T-helper 2 cell treated with Interferon-gamma antibody and Interleukin-4, amounts not matched to agents 100 ng/mL and 5 ng/mL, for 36 hours (primary cell): ENCODE measurements around the gene HAUS5. TPM values are rescaled to one million over a fixed set of nuclear protein-coding genes. Genes with fewer than 3 reads are reported as not detected.
"Not testable (repeated sequence)": the region's sequence is repeated elsewhere in the genome, so short reads cannot be mapped to it uniquely, and the experiment has no call there.

Source experiments
- intact Hi-C: fragments of 100-400 bp; cut with micrococcal nuclease; formaldehyde crosslinking; loops from one replicate; pipeline ENCODE4 v1.15.1; 2023
- total RNA-seq: library from RNA; stranded (reverse); gene quantifications from 2 replicates; pipeline ENCODE4 v1.2.3, GENCODE V29; 2022

The HAUS5 gene, protein sequence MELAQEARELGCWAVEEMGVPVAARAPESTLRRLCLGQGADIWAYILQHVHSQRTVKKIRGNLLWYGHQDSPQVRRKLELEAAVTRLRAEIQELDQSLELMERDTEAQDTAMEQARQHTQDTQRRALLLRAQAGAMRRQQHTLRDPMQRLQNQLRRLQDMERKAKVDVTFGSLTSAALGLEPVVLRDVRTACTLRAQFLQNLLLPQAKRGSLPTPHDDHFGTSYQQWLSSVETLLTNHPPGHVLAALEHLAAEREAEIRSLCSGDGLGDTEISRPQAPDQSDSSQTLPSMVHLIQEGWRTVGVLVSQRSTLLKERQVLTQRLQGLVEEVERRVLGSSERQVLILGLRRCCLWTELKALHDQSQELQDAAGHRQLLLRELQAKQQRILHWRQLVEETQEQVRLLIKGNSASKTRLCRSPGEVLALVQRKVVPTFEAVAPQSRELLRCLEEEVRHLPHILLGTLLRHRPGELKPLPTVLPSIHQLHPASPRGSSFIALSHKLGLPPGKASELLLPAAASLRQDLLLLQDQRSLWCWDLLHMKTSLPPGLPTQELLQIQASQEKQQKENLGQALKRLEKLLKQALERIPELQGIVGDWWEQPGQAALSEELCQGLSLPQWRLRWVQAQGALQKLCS
- total RNA-seq = 41.6 and 47.4 TPM in 2 replicates

DNA sequence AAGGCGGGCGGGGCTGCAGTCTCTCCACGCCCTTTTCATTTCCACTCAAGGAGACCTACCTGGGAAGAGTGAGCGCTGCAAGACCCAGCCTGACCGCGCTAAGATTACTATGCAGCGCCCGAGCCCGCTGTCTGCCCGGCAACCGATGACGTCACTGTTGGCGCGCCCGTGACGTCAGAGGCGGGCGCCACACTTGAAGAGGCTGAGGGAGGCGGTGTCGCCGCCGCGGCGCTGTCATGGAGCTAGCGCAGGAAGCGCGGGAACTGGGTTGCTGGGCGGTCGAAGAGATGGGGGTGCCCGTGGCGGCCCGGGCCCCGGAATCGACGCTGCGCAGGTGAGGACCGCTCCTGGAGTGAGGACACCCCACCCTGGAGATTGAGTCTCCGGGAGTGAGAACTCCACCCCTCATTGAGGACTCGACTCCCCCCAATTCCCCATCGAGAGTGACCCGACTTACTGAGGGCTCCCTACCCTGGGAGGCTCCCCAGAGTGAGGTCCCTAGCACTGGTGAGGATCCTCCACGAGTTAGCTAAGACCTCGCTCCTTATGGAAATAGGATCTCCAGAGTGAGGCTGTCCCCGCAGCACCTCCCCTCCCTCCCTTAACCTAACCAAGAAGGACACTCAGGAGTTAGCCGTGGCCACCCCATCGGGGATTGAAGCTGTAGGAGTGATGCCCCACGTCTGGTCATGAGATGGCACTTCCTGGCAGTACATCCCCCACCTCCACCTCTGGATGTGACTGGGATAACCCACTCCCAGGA lies at the start of gene HAUS5:
Gene HAUS5 (plus strand): TSS at position 177 of the 763 bp plus-strand sequence. CDS start 60 bp downstream, at position 237.
- intact Hi-C loops = loop anchor here (1.0 kb wide), 4 partner anchors 16 to 66 kb away; partner anchors contain the start of gene COX6B1

DNA sequence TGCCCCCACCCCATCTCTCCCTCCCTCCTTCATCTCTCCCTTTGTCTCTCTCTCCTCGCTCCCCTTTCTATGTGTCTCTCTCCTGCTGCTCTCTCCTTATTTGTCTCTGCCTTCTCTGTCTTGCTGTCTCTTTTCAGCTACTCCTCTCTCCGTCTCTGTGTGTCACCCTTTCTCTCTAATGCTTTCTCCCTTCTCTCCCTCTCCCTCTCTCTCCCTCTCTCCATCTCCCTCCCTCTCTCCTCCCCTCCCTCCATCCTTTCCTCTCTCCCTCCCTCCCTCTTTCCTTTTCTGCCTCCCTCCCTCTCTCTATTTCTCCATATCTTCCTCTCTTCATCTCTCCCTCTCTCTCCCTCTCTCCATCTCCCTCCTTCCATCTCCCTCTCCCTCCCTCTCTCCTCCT lies 49.8 kb upstream of the HAUS5 start:
- intact Hi-C loops = no loop called here

DNA sequence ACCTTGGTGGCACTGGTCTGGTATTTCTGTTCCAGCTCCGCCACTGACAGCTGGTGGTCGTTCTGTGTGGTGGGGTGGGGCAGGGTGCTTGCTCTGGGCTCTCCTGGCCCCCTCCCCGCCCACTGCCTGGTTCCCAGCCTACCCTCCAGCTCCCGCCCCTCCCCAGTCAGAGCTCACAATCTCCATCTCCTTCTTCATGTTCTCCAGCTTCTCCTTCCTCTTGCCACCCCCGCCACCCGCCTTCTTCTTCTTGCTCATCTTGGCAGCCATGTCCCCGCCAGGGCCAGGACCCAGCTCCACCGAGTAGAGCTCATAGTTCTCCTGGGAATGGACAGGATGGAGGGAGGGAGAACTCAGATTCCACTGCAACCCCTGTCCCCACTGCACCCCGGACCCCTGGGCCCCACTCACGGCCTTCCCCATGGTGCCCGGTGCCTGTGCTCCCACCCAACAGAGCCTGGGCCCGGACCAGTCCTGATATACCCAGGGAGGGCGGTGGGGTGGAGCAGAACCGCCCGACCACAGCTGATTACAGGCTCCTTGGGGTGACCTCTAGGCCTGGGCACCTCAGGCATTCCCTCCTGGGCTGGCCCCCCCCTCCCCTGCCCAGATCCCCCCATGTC lies 49.2 kb upstream of the HAUS5 start, which contains the start of gene ATP4A:
Gene ATP4A (minus strand): TSS at position 452 of the 623 bp plus-strand sequence. CDS start 29 bp downstream, at position 423.
- intact Hi-C loops = no loop called here

DNA sequence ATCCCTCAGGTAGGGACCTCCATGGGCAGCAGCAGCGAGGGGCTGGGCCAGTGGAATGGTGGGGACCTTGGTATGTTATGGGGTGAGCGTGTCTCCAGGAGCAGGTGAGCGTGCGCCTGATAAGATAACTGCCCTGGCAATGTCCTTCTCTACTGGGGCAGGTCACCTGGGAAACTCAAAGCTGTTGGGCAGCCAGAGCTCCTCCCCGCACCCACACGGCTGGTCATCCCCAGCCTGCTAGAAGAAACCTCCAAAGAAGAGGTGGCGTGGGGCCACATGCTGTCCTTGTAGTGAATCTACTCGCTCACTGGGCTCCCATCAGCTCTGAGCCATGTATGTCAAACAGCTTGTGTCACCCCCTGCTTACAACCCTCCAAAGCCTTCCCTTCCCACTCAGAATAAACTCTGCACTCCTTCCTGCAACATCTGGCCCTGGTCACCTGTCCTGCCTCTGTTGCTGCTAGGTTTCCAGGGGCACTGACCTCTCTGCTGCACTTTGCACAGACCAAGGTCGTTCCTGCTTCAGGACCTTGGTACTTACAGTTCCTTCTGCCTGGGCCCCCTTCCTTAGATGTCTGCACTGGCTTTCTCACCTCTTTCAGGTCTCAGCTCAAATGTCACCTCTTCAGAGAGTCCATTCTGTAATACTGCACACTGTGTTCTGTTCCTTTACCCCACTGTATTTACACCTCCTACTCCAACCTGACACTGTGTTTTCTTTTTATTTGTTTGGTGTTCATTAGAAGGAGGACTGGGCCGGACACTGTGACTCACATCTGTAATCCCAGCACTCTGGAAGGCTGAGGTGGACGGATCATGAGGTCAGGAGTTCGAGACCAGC lies 47.3 kb upstream of the HAUS5 start:
- intact Hi-C loops = no loop called here

DNA sequence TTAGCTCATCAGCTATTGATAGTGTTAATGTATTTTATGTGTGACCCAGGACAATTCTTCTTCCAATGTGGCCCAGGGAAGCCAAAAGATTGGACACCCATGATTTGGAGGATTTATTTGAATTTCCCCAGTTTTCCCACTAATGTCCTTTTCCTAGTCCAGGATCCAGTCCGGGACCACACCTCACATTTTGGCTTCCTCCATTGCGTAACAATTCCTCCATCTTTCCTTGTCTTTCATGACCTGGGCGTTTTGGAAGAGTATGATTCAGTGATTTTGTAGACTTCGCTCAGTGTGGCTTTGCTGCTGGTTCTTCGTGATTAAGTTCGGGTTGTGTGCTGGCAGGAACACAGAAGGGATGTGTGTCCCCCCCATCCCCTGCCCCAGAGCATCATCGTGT lies 45.8 kb upstream of the HAUS5 start:
- intact Hi-C loops = no loop called here

DNA sequence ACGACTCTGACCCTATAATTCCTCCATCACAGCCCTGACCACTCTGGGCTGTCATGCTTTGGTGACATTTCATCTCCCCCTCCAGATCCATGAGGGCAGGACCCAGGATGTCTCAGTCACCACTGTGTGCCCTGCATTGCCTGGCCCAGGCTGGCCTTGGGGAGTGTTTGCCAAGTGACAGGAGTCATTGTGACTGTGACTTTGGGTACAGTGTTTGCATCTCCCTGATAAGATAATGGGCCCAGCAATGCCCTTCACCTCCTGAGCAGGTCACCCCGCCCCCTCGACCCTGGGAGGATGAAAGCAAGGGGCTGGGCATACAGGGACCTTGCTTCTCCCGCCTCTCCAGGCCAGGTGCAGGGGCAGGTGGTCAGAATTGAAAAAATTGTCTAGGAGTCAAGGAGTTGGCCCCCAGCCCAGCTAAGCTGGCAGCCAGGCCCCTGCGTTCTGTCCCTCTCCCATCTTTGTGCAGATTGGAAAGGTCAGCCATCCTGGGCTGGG lies 43.2 kb upstream of the HAUS5 start:
- intact Hi-C loops = no loop called here

DNA sequence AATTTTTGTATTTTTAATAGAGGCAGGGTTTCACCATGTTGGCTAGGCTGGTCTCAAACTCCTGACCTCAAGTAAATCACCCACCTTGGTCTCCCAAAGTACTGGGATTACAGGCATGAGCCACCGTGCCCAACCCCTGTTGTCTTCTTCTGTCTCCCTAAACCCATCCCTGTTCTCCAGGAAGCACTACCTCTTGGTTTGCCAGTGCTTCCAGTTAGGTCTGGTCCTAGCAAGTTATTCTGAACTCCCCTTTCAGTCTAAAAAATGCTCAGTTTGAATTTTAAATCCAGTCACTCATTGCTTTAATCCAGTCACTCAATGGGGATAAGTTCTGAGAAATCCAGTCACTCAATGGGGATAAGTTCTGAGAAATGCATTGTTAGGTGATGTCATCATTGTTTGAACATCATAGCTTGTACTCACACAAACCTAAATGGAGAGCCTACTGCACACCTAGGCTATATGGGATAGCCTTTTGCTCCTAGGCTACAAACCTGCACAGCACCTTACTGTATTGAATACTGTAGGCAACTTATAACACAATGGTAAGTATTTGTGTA lies 41.0 kb upstream of the HAUS5 start:
- intact Hi-C loops = no loop called here

DNA sequence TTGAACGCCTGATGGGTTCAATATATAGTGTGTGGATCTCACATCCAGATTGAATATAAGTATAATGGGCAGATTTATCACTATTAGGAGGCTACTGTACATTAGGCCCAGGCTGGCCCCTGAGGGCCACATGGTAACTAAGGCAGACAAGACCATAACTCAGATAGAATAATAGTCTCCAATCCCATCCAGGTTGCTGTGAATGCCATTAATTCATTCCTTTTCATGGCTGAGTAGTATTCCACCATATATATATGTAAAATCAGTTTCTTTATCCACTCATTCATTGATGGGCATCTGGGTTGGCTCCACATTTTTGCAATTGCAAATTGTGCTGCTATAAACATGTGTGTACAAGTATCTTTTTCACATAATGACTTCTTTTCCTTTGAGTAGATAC lies 34.6 kb upstream of the HAUS5 start:
- intact Hi-C loops = no loop called here

DNA sequence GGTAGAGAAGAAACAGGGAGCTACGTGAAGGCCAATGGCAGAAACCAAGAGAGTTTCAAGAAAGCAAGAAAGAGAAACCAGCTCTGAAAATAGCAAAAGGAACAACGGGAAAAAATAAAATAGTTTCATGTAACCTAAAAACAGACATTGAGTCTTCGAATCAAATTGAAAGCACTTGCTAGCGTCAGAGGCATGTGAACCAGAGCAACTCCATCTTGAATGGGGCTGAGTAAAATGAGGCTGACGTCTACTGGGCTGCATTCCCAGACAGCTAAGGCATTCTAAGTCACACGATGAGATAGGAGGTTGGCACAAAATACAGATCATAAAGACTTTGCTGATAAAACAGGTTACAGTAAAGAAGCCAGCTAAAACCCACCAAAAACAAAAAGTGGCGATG lies 33.8 kb upstream of the HAUS5 start:
- intact Hi-C loops = no loop called here

DNA sequence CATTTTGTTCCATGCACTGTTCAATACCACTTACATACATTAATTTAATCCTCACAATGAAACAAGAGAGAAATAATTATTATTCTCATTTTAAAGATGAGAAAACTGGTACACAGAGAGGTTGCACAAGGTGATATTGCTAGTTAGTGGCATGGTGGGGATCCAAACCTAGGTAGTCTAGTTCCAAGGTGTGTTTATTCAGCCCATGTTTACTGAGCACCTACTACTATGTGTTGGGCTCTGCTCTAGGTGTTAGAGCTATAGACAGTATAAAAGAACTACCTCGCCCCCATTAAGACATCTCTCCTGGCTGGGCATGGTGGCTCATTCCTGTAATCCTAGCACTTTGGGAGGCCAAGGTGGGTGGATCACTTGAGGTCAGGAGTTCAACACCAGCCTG lies 29.8 kb upstream of the HAUS5 start:
- intact Hi-C loops = no loop called here

DNA sequence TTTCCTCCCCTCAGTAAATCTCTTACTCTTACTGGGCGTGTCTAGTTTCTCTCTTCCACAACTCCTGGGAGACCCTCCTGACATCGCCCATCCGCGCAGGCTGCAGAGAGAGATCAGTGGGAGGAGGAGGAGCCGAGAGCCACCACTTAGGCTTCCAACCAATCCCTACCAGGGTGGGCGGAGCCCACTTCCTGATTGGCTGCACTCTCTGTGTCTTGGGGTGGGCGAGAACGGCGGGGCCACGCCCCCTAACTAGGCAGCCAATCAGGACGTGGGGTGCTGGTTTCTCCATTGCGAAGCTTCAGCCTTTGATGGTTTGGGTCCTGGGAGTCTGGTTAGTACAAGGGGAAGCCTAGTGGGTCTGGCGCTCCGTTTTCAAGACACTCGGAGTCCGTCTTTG lies 26.7 kb upstream of the HAUS5 start, which contains the start of gene PMIS2:
Gene PMIS2 (plus strand): TSS at position 326 of the 400 bp plus-strand sequence. CDS start 87 bp downstream, outside the sequence.
- intact Hi-C loops = no loop called here

DNA sequence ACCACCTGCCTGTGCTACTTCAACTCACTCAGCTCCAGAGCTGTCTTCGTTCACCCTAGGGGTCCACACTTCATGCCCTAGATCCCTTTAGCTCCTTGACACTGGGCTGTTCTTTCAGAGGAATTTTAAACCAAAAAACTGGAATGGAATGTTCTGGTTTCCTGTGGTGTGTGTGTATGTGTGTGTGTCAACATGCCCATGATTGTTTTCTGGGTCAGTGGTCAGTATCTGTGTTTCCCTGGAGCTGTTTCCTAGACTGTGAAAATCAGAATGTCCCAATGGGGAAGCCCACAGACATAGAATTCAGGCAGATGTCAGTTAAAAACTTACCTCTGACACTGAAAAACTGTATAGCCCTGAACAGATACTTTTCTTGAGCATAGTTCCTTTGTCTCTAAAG lies 25.2 kb upstream of the HAUS5 start:
- intact Hi-C loops = no loop called here

DNA sequence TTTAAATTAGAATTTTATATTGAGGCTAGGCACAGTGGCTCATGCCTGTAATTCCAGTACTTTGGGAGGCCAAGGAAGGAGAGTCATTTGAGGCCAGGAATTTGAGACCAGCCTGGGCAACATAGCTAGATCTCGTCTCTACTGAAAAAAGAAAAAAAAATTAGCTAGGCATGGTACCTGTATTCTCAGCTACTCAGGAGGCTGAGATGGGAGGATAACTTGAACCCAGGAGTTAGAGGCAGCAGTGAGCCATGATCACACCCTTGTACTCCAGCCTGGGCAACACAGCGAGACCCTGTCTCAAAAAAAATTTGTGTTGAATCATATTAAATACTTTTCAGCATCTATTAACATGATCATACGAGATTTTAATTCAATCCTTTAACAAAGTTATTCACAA lies 21.7 kb upstream of the HAUS5 start:
- intact Hi-C loops = no loop called here

DNA sequence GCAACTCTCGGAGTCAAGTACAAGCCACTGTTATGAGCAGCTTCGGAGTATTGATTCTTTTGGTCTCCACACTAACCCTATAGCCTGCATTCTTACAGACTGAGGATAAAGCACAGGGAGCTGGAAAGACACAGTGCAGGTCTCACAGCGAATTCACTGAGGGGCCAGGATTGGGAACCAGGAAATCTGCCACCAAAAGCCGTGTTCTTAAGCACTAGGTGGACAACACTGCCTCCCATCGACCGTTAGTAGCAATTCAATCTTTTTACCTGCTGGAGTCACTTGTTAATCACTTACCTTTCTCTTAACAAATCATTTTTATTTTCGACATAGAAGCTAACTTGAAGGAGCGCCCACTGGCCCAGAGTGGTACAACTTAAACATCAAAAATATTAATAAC lies 20.3 kb upstream of the HAUS5 start:
- intact Hi-C loops = loop anchor here (1.0 kb wide), 2 partner anchors 43 to 82 kb away; no protein-coding TSS in a partner anchor

DNA sequence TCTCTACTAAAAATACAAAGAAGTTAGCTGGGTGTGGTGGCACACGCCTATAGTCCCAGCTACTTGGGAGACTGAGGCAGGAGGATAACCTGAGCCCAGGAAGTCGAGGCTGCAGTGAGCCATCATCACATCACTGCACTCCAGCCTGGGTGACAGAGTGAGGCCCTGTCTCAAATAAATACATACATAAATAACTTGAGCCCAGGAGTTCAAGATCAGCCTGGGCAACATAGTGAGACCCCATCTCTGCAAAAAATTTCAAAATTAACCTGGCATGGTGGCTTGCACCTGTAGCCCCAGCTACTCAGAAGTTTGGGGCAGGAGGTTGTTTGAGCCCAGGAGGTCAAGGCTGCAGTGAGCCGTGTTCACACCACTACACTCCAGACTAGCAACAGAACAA lies 17.5 kb upstream of the HAUS5 start:
- intact Hi-C loops = not testable (repeated sequence)

DNA sequence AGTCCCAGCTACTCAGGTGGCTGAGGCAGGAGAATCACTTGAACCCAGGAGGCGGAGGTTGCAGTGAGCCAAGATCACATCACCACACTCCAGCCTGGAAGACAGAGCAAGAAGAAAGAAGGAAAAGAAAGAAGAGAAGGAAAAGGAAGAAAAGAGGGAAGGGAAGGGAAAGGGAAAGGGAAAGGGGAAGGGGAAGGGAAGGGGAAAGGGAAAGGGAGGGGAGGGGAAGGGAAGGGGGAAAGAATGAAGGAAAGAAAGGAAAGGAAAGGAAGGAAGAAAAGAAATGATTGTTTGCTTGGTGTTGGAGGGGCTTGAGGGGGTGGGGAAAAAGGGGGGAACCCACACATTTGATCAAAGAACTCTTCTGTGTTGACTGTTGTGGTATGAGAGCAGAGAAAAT lies 16.6 kb upstream of the HAUS5 start:
- intact Hi-C loops = no loop called here

DNA sequence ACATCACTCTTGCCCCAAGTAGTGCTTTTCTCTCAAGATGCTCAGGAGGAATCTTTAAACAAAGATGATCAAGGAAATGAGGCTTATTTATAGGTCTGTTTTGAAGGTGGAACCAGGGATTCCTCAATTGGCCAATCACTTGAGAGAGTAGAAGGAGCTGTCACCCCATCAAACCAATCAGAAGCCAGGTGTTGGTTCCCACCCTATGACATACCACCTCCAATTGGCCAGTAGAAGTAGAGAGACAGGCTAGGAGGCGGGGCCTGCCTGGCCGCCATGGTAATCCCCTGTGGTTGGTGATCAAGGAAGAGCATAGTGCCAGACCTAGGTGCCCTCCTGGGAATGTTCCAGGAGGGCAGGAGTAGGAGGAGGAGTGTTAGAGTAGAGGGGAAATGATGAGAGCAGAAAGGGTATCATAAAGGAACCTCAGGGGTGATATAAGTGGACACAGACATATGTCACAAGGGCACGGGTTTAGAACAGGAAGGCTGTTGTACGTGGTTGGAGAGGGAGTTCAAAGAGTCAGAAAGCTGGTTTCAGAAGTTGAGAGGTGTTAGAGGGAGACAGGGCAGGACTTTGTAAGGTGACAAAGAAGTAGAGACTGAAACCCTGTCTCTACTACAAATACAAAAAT lies 16.1 kb upstream of the HAUS5 start:
- intact Hi-C loops = no loop called here

DNA sequence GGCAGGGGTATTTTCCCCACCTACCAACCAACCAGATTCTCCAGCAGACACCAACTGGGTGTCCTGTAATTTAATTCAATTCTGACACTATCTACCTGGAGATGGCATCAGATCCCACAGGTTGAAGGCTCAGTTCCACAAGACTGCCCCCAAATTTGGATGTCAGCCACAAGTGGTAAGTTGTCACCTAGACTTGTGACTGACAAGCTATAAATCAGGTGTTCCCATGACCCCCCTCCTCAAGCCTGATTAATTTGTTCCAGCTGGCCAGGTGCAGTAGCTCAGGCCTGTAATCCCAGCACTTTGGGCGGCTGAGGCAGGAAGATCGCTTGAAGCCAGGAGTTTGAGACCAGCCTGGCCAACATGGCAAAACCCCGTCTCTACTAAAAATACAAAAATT lies 10.6 kb upstream of the HAUS5 start:
- intact Hi-C loops = no loop called here

DNA sequence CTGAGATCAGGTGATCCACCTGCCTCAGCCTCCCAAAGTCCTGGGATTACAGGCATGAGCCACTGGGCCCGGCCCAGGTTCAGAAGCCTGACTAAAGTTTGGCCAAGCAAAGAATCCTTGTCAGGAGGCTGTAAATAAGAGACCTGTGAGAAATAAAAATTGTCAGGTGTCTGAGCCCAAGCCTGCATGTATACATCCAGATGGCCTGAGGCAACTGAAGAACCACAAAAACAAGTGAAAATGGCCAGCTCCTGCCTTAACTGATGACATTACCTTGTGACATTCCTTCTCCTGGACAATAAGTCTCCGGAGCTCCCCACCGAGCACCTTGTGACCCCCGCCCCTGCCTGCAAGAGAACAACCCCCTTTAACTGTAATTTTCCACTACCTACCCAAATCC lies 8.1 kb upstream of the HAUS5 start:
- intact Hi-C loops = not testable (repeated sequence)
